Islet precursor cell (in vitro differentiated cells): ENCODE data around the gene PON3.

Source experiments
- DNase-seq: peaks from one replicate; pipeline ENCODE4 v3.0.0-alpha.2; 2018

Gene PON3

DNA sequence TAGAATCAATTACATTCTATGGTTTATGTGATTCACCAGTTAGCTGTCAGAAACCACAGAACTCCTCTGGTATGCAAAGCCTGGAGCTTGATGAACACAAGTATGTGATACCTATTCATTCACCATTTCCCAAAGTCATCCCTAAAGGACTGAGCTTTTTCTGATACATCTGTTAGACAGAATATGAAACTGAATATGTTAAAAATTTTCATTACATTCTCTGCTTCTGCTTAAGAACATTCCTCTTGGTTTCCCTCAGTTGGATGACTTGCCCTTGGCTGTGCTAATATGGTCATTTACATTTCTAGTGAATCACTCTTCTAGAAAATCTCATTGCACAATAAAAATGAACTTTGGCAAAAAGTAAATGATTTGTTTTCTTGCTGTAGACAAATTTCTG is 61.1 kb downstream of the PON3 start:
- DNase-seq = no peak

GRCh38 chr7:95334447-95334846 is 61.7 kb downstream of the PON3 start:
- DNase-seq = no peak

DNA sequence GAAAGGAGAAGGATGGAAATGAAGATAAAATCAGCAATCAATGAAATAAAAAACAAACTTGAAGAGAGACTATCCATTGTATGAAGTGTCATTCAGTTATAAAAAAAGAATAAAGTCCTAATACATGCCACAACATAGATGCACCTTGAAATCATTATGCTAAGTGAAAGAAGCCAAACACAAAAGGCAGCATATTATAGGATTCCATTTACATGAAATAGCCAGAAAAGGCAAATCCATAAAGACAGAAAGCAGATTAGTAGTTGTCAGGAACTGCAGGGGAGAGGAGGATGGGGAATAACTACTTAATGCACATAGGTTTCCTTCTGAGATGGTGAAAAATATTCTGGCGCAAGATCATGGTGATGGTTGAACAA is 65.2 kb downstream of the PON3 start:
- no peak for DNase-seq

- no peak for DNase-seq
These were observed 65.8 kb downstream of the PON3 start for GRCh38 chr7:95330204-95330960.

GRCh38 chr7:95327356-95327755 is 68.8 kb downstream of the PON3 start:
- DNase-seq = no peak

GRCh38 chr7:95324431-95324830 is 71.7 kb downstream of the PON3 start, which contains the start of gene PON1:
PON1 (minus strand) TSS chr7:95324532; CDS start chr7:95324475, 57 bp downstream.
- peak; percentile 66 for DNase-seq

- no peak for DNase-seq
These were observed 72.6 kb downstream of the PON3 start for GRCh38 chr7:95323410-95324129.

DNA sequence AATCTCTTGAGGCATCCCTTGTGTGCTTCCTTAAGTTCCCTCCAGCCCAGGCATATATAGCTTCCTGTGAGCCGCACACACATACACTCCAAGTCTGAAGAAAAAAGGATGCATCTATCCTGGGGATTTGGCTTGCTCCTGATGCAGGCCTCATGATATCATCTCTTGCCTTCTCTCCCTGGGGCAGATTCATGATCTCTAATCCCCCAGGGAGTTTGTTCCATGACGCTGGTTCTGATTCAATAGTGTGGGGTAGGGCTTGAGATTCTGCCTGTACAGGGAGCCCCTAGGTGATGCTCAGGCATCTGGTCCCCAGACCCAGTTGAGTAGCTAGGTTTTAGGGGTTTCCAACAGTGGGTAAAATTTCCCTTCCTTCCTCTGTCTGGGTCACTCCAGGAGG is 73.3 kb downstream of the PON3 start:
- DNase-seq = no peak

GRCh38 chr7:95322396-95322795 is 73.8 kb downstream of the PON3 start:
- DNase-seq = no peak

DNA sequence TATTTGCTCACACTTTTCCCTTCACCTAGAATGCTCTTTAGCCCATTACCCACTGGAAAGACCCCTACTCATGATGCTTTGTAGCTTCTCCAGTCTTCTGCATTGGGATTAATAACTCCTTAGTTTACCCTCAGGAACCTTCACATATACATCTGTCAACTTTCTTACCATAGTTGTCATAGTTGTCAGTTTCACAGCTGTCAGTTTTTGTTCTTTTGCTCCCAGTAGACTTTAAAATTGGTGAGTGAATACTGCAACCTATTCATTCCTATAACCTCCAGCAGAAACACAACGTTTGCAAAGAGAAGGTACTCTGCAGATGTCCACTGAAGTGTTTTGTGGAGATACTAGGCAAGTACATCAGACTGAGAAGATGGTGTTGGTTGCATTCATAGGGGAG is 74.5 kb downstream of the PON3 start:
- no peak for DNase-seq

DNA sequence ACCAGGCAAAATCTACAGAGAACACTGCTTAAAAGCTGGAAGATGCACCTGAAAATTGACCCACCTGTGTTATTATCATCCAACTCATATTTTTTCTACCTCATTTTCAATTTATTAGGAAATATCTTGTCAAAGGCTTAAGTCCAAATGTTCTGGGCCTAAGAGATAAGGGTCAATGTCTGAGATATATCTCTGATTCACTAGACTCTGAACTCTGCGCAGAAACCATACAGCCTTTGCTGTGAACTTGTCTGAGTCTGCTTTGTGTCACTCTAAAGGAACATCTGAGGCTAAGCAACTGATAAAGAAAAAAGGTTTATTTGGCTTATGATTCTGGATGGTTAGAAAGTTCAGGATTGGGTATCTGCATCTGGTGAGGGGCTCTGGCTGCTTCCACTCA is 75.5 kb downstream of the PON3 start:
- DNase-seq = no peak

- no peak for DNase-seq
These were observed 76.6 kb downstream of the PON3 start for GRCh38 chr7:95319570-95319969.

- no peak for DNase-seq
These were observed 77.6 kb downstream of the PON3 start for GRCh38 chr7:95318501-95319100.

DNA sequence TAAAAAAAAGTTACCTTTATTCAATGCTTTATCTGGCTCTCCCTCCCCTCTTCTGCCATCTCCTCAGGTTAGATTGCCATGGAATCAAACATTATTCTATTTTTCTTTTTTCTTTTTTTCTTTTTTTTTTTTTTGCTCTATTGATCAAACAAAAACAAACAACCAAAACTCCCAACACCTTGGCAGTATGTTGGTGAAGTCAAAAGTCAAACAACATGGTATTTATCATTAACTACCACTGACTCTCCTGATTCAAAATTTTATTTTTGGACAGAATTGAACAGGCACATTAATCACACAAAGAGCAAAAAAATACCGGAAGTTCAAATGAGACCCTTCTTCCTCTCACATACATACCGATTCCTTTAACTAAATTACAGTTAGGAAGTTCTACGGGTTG is 78.2 kb downstream of the PON3 start:
- no peak for DNase-seq

GRCh38 chr7:95317546-95317945 is 78.6 kb downstream of the PON3 start:
- DNase-seq = no peak

DNA sequence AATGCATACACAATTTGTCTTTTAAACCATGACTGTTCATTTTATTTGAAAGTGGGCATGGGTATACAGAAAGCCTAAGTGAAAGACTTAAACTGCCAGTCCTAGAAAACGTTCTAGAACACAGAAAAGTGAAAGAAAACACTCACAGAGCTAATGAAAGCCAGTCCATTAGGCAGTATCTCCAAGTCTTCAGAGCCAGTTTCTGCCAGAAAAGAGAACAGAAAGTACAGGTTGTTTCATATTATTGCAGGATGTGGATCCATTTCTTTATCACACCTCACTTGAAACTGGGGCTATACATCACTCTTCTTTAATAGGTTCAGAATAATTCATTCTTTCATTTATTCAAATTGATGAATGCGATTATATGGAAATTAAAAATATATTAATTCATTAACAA is 79.6 kb downstream of the PON3 start:
- no peak for DNase-seq

DNA sequence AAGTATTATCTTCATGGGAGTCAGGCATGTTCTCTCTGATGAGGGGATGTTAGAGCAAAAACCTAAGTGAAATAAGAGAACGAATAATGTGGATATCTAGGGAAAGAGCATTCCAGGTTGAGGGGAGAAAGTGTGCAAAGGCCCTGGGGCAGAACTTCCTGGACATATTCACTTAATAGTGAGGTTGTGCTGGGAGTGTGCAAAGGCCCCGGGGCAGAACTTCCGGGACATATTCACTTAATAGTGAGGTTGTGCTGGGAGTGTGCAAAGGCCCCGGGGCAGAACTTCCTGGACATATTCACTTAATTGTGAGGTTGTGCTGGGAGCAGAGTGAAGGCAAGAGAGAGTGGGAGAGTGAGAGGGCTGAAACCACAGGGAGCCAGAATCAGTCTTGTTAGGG is 83.6 kb downstream of the PON3 start:
- DNase-seq = no peak

GRCh38 chr7:95311389-95311788 is 84.8 kb downstream of the PON3 start:
- no peak for DNase-seq

DNA sequence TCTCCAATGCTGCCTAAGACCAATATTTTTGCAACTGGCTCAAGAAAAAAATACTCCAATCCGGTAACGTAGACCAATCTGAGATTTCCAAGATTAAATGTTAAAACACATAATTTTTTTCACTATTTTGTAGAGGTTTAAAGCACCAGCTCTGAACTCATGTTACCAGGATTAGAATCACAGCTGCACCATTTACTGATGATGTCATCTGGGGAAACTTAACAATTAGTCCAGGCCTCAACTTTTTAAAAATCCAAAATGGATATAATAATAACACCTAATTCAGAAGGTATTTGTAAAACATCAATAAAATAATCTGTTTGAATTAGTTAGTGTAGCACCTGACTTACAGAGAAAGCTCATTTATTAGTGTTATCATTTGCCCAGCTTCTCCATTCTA is 86.2 kb downstream of the PON3 start:
- no peak for DNase-seq
